Esophagus muscularis mucosa (tissue), 3 donors: Measurements from ENCODE around the gene MEIS2.

Experiments
- POLR2AphosphoS5 ChIP-seq, 2 donors: sonication (generic); formaldehyde crosslinking; IDR thresholded peaks; one replicate each; pipeline ENCODE4 v1.6.1; 2017; ENCODE audit warnings: antibody characterized with exemption in 2 of 2
- TF ChIP-seq, protein P1 (sequence below), 3 experiments: fragments of 200-600 bp in 2 of 3; fragments of 450-650 bp in 1 of 3; sonication (generic) in 2 of 3; IDR thresholded peaks; one replicate each; pipeline ENCODE4 v1.5.1; 2017 to 2019; ENCODE audit warnings: antibody characterized with exemption in 3 of 3, mild to moderate bottlenecking in 2 of 3, moderate library complexity in 1 of 3

GRCh38 chr15:37117030-37117429 is 16.7 kb upstream of the MEIS2 start:
- TF ChIP-seq, protein P1, sequence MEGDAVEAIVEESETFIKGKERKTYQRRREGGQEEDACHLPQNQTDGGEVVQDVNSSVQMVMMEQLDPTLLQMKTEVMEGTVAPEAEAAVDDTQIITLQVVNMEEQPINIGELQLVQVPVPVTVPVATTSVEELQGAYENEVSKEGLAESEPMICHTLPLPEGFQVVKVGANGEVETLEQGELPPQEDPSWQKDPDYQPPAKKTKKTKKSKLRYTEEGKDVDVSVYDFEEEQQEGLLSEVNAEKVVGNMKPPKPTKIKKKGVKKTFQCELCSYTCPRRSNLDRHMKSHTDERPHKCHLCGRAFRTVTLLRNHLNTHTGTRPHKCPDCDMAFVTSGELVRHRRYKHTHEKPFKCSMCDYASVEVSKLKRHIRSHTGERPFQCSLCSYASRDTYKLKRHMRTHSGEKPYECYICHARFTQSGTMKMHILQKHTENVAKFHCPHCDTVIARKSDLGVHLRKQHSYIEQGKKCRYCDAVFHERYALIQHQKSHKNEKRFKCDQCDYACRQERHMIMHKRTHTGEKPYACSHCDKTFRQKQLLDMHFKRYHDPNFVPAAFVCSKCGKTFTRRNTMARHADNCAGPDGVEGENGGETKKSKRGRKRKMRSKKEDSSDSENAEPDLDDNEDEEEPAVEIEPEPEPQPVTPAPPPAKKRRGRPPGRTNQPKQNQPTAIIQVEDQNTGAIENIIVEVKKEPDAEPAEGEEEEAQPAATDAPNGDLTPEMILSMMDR (IDR thresholded peaks at IDR 0.05) = no peak
- TF ChIP-seq POLR2AphosphoS5 (IDR thresholded peaks at IDR 0.05) = no peak
